Stimulated activated CD4-positive, alpha-beta T cell treated with anti-CD3 and anti-CD28 coated beads, Interleukin-4, amount 100 ng/mL, for 48 hours (primary cell): ENCODE data around the gene KDM1B.

Experiments used
- DNase-seq, 2 donors: peaks; one replicate each; pipeline ENCODE4 v3.0.0-alpha.2; 2020; ENCODE audit warnings: low read depth in 2 of 2

Gene KDM1B

DNA sequence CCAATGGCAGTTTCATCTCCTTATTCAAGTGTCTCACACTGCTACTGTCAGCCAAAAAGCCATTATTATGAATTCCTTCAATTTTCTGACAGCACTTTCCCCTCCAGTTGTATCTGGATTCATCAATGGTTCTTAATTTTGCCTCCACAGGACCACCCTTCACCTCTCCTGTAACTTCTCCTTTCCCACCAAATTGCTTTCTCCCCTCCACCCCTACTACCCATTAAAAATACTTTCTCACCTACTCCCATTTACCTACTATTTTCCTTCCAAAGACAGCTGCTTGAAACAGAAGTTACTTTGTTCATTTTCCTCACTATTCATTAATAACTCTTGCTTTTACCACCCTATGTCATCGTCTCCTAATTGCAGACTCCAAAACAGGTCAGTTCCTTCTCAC lies 79.3 kb downstream of the KDM1B start:
- DNase-seq = no peak

- no peak for DNase-seq
Observed at GRCh38 chr6:18235524-18235923, 80.3 kb downstream of the KDM1B start.

DNA sequence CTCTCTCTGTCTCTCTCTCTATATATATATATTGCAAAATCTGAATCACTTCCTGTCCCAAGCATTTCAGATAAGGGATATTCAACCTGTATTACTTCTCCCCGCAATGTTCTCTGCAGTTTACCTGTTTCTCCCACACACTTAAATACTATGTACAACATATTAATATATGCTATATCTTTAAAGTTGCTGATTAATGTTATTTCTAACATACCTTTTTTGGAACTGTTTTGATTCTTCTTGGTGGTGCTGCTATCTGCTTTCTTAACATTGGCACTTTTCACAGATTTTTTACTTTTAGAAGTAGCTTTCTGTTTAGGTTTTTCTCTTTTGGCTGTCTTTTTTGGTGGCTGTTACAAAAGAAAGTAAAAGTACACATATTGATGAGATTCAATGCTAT lies 81.9 kb downstream of the KDM1B start:
- DNase-seq = no peak

GRCh38 chr6:18240230-18240629 lies 85.0 kb downstream of the KDM1B start:
- no peak for DNase-seq

DNA sequence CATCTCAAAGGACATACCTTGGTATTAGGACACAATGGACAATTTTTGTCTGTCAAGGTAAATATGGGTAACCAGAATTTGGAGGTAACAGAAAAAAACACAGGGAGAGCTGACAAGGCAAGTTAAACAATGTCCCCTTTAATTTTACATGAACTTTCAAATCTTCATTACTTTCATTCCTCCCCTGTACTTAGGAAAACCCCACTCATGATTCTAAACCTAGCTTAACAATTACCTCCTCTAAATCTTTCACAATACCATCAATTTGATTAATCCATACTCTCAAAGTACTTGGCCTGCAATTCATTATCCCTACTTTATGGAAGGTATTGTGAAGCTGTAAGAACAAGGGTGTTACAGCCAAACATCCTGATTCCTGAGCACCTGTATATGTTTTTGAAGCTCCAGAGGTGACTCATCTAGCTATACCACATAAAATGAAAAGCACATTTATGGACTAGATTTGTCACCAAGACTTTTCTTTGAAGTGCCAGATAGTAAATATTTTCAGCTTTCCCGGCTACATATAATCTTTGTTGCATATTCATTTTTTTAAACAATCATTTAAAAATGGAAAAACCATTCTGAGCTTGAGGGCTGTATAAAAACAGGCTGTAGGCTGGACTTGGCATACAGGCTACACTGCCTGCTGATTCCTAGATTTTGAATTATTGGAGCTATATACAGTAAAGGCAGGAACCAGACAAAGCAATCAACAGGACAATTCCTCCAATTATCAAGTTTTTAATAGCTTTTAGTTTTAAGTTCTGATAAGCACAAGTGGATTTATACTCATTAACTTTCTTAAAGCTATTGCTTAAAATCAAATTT lies 86.2 kb downstream of the KDM1B start:
- DNase-seq = no peak

GRCh38 chr6:18242062-18242851 lies 87.0 kb downstream of the KDM1B start:
- no peak for DNase-seq

GRCh38 chr6:18243302-18243893 lies 88.2 kb downstream of the KDM1B start:
- DNase-seq = no peak

DNA sequence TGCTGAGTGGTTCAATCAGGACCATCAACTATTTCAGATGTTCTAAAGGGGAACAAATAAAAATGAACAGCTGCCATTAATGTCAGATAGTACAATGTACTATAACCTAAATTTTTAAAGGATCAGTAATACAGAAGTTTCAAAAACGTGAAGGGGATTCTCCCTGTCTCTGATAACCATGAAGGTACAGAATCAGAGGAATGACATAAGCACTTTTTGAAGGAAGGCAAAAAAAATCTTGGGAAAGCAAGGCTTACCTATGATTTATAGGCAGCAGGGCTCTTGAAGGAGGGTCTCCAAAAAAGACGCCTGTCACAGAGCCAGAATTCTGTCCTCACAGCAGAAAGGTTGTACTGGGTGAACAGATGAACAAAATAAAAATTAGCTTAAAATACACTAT lies 89.0 kb downstream of the KDM1B start:
- no peak for DNase-seq

- no peak for DNase-seq
Observed at GRCh38 chr6:18245079-18245478, 89.9 kb downstream of the KDM1B start.

DNA sequence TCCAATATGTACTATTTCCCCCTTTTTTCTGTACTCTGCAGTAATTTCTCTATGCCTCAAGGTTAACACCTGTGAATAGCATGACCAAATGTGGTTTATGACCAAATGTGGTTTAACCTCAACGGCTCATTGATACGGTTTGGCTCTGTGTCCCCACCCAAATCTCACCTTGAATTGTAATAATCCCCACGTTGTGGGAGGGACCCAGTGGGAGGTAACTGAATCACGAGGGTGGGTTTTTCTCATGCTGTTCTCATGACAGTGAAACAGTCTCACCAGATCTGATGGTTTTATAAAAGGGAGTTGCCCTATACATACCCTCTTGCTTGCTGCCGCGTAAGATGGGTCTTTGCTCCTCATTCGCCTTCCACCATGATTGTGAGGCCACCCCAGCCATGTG lies 90.4 kb downstream of the KDM1B start:
- peak in 1 of 2 donors; percentile 22 for DNase-seq

DNA sequence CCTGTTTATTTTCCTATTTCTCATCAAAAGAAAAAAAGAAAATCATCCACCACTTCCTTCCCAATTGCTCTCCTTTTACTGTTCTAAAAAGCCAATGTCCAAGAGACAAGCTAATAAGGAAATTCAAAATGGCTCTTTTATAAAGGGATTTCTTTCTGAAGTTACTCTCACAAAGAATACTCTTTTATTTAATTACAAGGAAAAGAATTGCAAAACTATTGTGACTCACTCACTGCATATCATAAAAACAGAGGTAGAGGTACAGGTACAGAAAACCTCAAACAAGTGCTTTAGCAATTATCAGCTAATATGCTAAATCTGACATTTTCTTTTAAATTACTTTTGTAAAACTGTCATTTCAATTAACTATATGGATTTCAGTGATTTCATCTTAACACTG lies 91.0 kb downstream of the KDM1B start:
- no peak for DNase-seq

GRCh38 chr6:18247002-18247401 lies 91.8 kb downstream of the KDM1B start:
- no peak for DNase-seq

- no peak for DNase-seq
Observed at GRCh38 chr6:18248698-18249097, 93.5 kb downstream of the KDM1B start.

- no peak for DNase-seq
Observed at GRCh38 chr6:18249271-18249670, 94.0 kb downstream of the KDM1B start.

DNA sequence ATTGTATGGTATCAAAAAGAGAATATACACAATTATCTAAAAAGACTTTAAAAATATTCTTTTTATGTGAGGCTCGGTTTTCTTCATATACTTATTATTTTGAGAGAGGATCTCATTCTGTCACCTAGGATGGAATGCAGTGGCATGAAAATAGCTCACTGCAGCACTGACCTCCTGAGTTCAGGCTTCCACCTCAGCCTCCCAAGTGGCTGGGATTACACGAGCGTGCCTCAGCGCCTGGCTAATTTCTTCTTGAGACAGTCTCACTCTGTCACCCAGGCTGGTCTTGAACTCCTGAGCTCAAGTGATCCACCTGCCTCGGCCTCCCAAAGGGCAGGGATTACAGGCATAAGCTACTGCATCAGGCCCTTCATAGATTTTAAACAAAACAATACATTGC lies 98.4 kb downstream of the KDM1B start:
- no peak for DNase-seq

GRCh38 chr6:18254793-18255192 lies 99.6 kb downstream of the KDM1B start:
- no peak for DNase-seq

DNA sequence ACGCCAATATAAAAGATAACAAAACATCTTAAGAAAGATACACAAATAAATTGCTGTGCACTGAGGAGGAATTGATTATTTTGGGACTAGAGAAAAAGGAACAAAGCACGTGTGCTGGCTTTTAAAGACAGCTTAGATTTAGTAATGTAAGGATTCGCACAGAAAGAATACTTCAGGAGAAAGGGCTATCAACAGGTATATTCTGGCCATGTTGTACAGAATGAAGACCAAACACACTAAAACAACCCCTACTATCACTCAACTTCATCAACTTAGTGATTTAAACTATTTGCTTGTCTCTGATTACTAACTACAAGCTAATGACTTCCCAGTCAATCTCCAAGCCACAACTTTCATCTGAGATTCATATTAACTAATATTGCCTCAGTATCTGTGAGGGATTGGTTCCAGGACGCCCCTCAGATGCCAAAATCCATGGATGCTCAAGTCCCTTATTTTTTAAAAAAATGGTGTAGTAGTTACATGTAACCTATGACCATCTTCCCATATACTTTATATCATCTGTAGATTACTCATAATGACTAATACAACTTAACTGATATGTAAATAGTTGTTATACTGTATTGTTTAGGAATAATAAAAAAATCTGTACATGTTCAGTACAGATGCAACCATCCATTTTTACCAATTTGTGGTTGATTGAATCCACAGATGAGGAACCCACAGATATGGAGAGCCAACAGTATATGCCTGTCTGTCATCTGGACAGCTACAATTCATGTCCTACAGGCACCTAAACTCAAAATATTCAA lies 104.6 kb downstream of the KDM1B start:
- DNase-seq = no peak

GRCh38 chr6:18260448-18261106 lies 105.4 kb downstream of the KDM1B start:
- DNase-seq = peak in 1 of 2 donors; percentile 21

GRCh38 chr6:18261877-18262276 lies 106.7 kb downstream of the KDM1B start:
- no peak for DNase-seq

- DNase-seq = peak; percentile 30 to 41
Observed at GRCh38 chr6:18262702-18263417, 107.6 kb downstream of the KDM1B start.
